ENCODE results near the gene ARID1B.

Gene ARID1B

GRCh38 chr6:156776840-156777576 lies at the start of gene ARID1B:
TSS of gene ARID1B (plus strand) at chr6:156777378. CDS start at chr6:156777681, 303 bp downstream.
- peak; percentile 85 for DNase-seq (ENCODE audit: low spot score)

DNA sequence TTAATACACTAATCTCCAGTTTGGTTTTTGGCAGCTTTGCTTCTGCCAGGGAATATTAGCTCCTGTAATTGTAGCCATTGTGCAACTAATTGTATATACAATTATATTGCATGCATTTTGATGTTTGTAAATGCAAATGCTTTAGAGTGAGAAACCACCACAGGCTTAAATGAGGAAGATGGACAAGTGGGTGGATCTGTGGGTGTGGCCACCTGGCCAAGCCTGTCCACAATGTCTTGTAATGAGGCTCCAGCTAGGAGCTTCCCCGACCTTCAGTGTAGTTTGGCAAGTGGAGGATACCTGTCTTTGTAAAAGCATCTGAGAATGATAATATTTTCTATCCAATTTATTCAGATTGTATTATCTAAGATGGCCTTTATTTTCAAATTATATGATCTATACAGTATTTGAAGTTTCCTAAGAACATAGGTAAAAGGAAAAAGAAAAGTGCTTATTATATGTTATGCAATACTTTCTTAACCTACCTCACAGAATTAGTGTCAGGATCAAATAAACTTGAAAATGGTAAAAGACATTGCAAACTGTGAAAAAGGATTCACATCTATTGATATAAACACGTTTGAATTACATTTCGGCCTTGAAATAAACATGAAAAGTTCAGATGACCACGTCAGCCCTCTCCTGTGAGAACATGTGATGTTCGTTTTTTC lies 49.3 kb upstream of the ARID1B start:
- no peak for DNase-seq (ENCODE audit: low spot score)

DNA sequence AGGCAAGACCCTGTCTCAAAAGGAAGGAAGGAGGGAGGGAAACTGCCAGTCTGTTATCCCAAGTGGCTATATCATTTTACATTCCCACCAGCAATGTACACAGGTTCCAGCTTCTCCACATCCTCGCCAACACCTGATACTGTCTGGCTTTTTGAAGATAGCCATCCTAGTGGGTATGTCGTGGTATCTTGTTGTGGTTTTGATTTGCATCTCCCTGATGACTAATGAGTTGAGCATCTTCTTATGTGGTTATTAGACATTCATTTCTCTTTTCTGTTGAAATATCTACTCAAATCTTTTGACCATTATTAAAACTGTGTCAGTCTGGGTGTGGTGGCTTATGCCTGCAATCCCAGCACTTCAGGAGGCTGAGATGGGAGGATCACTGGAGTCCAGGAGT lies 47.9 kb upstream of the ARID1B start:
- DNase-seq (ENCODE audit: low spot score): no peak

- no peak for DNase-seq (ENCODE audit: low spot score)
These were observed 45.8 kb upstream of the ARID1B start for GRCh38 chr6:156731396-156731795.

DNA sequence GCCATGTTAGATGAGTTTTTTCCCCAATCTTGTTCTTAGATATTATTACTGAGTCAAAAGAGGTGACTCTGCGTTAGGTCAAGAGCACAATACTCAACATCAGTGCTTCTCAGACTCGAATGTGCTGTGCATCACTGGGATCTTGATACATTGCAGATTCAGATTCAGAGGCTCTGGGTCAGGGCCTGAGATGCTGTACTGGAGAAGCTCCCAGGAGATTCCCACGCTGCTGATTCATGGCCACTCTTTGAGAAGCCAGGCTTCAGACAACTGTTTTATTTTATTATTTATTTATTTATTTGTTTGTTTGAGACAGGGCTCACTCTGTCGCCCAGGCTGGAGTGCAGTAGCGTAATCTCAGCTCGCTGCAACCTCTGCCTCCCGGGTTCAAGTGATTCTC lies 41.4 kb upstream of the ARID1B start:
- no peak for DNase-seq (ENCODE audit: low spot score)

GRCh38 chr6:156740604-156741003 lies 36.6 kb upstream of the ARID1B start:
- DNase-seq (ENCODE audit: low spot score): no peak

- no peak for DNase-seq (ENCODE audit: low spot score)
These were observed 35.7 kb upstream of the ARID1B start for GRCh38 chr6:156741287-156742073.

DNA sequence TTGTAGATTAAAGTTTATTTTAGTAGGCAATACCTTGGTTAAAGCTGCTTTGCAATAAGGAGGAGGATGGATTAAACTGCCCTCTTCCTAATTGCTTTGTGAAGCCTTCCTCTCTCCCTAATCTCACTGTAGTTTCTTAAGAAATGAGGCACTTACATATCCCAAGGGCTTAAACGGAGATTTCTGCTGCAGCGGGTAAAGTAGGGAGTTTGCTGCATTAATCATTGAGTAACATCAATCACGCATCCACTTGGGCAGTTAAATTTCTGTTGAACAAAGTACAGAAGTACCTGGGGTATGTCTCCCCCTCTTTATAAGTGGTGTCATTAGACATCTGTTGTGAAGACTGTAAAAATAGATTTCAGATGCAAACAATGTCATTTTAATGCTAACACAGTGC lies 29.5 kb upstream of the ARID1B start:
- DNase-seq (ENCODE audit: low spot score): no peak

DNA sequence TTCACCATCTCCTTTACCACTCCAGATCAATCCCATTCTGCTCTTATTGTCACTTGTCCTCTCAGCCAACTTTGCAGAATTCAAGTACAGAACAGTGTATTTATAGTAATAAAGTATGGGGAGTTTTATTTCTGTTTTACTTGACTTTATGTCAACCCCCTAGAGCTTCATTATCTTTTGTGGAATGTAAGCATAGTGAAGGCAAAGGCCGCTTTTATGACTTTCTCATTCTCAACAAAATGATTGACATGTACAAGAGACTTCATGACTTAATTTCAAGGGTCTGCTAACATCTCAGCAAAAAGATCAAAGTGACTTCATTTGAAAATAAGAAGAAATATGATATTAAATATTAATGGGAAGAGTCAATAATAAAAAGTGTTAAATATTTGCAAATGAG lies 28.7 kb upstream of the ARID1B start:
- no peak for DNase-seq (ENCODE audit: low spot score)

GRCh38 chr6:156752666-156753301 lies 24.4 kb upstream of the ARID1B start:
- DNase-seq (ENCODE audit: low spot score): no peak

DNA sequence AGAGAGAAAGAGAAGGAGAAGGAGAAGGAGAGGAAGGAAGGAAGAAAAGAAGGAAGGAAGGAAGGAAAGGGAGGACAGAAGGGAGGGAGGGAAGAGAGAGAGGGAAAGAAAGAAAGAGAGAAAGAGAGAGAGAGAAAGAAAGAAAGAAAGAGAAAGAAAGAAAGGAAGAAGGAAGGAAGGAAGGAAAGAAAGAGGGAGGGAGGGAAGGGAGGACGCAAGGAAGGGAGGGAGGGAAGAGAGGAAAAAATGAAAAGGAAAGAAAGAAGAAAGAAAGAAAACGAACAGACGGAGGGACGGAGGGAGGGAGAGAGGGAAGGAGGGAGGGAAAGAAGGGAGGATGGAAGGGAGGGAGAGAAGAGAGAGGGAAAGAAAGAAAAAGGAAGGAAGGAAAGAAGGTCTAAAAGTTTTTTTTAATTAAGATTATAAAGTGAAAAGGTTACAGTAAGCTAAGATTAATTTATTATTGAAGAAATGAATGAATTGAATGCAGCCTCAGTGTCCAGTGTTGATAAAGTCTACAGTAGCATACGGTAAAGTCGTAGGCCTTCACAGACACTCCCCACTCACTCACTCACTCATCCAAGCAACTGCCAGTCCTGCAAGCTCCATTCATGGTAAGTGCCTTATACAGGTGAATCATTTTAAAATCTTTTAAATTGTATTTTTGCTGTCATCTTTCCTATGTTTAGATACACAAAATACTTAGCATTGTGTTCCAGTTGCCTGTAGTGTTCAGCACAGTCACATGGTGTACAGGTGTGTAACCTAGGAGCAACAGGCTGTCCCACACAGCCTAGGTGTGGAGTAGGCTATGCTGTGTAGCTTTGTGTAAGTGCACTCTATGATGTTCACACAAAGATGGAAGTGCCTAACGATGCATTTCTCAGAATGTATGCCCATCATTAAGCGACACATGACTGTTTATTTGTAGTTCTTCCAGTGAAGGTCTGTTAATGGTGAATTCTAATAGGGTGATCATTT lies 20.3 kb upstream of the ARID1B start:
- no peak for DNase-seq (ENCODE audit: low spot score)

DNA sequence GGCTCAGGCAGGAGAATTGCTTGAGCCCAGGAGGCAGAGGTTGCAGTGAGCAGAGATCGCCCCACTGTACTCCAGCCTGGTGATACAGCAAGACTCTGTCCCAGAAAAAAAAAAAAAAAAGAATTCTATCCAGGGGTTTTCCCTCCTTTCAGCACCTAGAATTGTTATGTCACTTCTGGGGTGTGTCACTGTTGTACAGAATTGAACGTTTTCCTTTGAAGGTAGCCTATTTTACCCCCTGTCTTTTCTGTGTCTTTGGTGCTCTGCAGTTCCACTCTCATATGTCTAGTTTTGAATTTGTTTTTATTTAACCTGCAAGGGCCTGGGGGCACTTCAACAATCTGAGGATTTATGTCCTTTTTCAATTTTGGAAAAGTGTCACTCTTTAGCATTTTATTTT lies 19.3 kb upstream of the ARID1B start:
- DNase-seq (ENCODE audit: low spot score): no peak

DNA sequence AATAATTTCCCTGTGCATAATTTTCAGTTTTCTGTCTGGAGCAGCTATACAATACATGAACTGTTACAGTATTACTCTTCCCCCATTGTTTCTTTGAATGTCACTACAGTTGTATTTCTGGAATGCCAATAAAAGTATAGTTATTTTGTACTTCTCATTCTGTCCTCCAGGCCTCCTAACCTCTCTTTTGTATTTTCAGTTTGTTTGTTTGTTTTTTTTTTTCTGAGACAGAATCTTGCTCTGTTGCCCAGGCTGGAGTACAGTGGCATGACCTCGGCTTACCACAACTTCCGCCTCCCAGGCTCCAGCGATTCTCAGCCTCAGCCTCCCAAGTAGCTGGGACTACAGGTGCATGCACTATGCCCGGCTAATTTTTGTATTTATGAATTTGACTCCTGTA lies 16.8 kb upstream of the ARID1B start:
- no peak for DNase-seq (ENCODE audit: low spot score)

DNA sequence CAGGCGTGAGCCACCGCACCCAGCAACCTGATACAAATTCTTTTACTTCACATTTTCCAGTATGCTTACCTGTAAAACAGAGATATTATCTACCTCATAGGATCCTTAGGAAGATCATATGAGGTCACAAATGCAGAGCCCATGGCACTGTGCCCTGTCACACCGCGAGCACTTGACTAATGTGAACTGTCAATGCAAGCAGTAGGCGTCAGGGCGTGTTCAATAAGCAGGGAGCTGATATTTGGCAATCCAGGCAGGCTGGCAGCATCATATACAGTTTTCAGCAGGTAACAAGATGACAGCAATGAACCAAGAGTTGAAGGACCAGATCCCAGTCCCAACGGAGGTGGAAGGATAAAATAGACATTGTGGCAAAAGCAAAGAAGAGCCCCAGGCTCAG lies 14.6 kb upstream of the ARID1B start:
- DNase-seq (ENCODE audit: low spot score): no peak

DNA sequence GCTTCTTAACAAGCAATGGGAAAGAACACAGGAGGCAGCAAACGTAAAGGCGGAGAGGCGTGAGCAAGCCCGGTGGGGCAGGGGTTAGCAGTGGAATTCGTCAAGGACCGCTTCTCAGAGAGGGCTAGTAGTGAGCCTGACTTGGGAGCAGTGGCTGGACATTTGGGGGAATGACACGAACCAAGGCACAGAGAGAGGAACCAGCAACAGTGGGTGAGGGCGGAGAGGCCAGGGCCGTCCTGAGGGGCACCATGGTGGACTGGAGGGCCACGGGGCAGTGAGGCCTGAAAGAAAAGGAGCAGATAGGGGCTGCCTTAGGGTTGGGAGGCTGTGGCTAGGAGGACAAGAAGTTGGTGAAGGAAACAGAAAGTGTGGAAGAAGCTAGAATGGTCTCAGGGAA lies 12.1 kb upstream of the ARID1B start:
- DNase-seq (ENCODE audit: low spot score): no peak

GRCh38 chr6:156767603-156768467 lies 9.3 kb upstream of the ARID1B start:
- no peak for DNase-seq (ENCODE audit: low spot score)

DNA sequence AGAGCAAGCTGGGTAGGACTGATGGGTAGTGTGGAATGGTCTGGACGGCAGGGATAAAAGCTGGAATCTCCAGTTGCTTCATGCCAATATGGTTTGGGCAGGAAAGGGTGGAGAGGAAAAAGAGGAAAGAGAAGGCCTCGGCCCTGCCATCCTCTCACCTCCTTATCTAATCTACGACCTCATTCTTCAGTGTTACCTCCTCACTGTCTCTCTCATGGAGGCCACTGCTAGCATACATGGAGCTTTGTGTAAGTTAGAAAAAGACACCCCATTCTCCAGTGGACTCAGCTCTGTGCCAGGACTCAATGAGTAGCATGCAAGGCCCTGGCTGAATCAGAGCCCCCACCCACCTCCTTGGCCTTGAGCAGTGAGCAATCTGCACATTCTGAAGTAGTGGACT lies 6.1 kb upstream of the ARID1B start:
- DNase-seq (ENCODE audit: low spot score): no peak

- no peak for DNase-seq (ENCODE audit: low spot score)
These were observed 5.4 kb upstream of the ARID1B start for GRCh38 chr6:156771761-156772160.

- no peak for DNase-seq (ENCODE audit: low spot score)
These were observed 3.7 kb upstream of the ARID1B start for GRCh38 chr6:156773476-156773875.

All from ecto neural progenitor cell (in vitro differentiated cells).